ENCODE data around the gene PANK4.

GRCh38 chr1:2528966-2529783 lies 2.8 kb upstream of the PANK4 start:
- no peak for TF ChIP-seq ZNF274 (IDR thresholded peaks at IDR 0.05; ENCODE audit: insufficient read depth, insufficient read length)
- no peak for TF ChIP-seq REST (IDR thresholded peaks at IDR 0.05; ENCODE audit: low read depth, low read length)
- no peak for TF ChIP-seq BCL11A (IDR thresholded peaks at IDR 0.05; ENCODE audit: low read depth, low read length)
- TF ChIP-seq E2F4 (IDR thresholded peaks at IDR 0.05; ENCODE audit: low read depth, low read length) = no peak
- TF ChIP-seq USF2 (IDR thresholded peaks at IDR 0.05; ENCODE audit: borderline replicate concordance, low read depth, low read length) = no peak
- no peak for TF ChIP-seq ZNF217 (IDR thresholded peaks at IDR 0.05)
- TF ChIP-seq SIX5 (IDR thresholded peaks at IDR 0.05; ENCODE audit: low read depth, low read length, severe bottlenecking) = no peak

Measured in GM12878 (cell line).